Endodermal cell (in vitro differentiated cells): ENCODE measurements around the gene SSBP2. TPM values are rescaled to one million over a fixed set of nuclear protein-coding genes. Genes with fewer than 3 reads are reported as not detected.

Experiments
- DNase-seq: peaks from one replicate; pipeline ENCODE4 v3.0.0-alpha.2; 2017
- H3K27ac ChIP-seq: 2 replicates; pipeline ENCODE4 v1.5.1; 2013; ENCODE audit warnings: mild to moderate bottlenecking, low read depth, low read length, moderate library complexity
- H3K27me3 ChIP-seq: 2 replicates; pipeline ENCODE4 v1.6.1; 2013; ENCODE audit warnings: mild to moderate bottlenecking, low read length, moderate library complexity; ENCODE audit not compliant: insufficient read depth, control insufficient read depth, poor library complexity, severe bottlenecking
- H3K36me3 ChIP-seq: 2 replicates; pipeline ENCODE4 v1.7.0; 2013; ENCODE audit warnings: mild to moderate bottlenecking, low read length, moderate library complexity; ENCODE audit not compliant: control insufficient read depth, insufficient read depth
- H3K4me1 ChIP-seq: one replicate; pipeline ENCODE4 v1.7.0; 2013; ENCODE audit warnings: low read length; ENCODE audit not compliant: control insufficient read depth, insufficient read depth
- H3K4me3 ChIP-seq: 2 replicates; pipeline ENCODE4 v1.5.1; 2013; ENCODE audit warnings: mild to moderate bottlenecking, low read length, moderate library complexity
- H3K9ac ChIP-seq: 2 replicates; pipeline ENCODE4 v1.6.1; 2013; ENCODE audit warnings: mild to moderate bottlenecking, low read length, moderate library complexity; ENCODE audit not compliant: poor library complexity, severe bottlenecking; ENCODE audit errors: extremely low read depth
- H3K9me3 ChIP-seq: 2 replicates; pipeline ENCODE4 v1.6.1; 2013; ENCODE audit warnings: mild to moderate bottlenecking, low read length, moderate library complexity; ENCODE audit not compliant: control insufficient read depth
- H3K27ac Mint-ChIP-seq: 2 replicates; pipeline ENCODE4 v1.8.0; 2020; ENCODE audit warnings: mixed read lengths
- H3K27me3 Mint-ChIP-seq: 2 replicates; pipeline ENCODE4 v1.8.0; 2021; ENCODE audit warnings: mild to moderate bottlenecking, mixed read lengths; ENCODE audit not compliant: insufficient read depth
- H3K36me3 Mint-ChIP-seq: 2 replicates; pipeline ENCODE4 v1.8.0; 2020; ENCODE audit warnings: low read depth, mixed read lengths
- H3K4me1 Mint-ChIP-seq: 2 replicates; pipeline ENCODE4 v1.8.0; 2020; ENCODE audit warnings: mixed read lengths
- H3K4me3 Mint-ChIP-seq: 2 replicates; pipeline ENCODE4 v1.8.0; 2020; ENCODE audit warnings: mild to moderate bottlenecking, moderate library complexity, mixed read lengths
- H3K9me3 Mint-ChIP-seq: 2 replicates; pipeline ENCODE4 v1.8.0; 2020; ENCODE audit warnings: mild to moderate bottlenecking, mixed read lengths
- WGBS, 2 experiments: methylation state at CpG; one replicate each; pipeline versions ENCODE4 v1.1.5 to v1.1.7; 2013; ENCODE audit warnings: missing lambda C conversion rate in 2 of 2, mixed read lengths in 1 of 2; ENCODE audit not compliant: insufficient coverage in 1 of 2, insufficient read length in 1 of 2; 5-methylcytosine and 5-hydroxymethylcytosine counted together
- total RNA-seq, 2 donors: library from RNA; stranded (reverse); fragmentation: NEBNext Ultra II Directional in 1 of 2; extraction: Animal tissue kit (Norgen Biotek cat#: 25700) in 1 of 2; gene quantifications; 2 replicates in 1 of 2; 3 replicates in 1 of 2; pipeline ENCODE4 v1.2.1, GENCODE V29; 2021
- TF ChIP-seq, protein P1 (sequence below): fragments of 200-600 bp; sonication (generic); conservative IDR thresholded peaks from 2 replicates; pipeline ENCODE4 v1.5.0; 2021; ENCODE audit warnings: antibody characterized with exemption, mild to moderate bottlenecking

The SSBP2 gene
- total RNA-seq, 2 donors from 2014 or later = 27.5 to 30.2 TPM

DNA sequence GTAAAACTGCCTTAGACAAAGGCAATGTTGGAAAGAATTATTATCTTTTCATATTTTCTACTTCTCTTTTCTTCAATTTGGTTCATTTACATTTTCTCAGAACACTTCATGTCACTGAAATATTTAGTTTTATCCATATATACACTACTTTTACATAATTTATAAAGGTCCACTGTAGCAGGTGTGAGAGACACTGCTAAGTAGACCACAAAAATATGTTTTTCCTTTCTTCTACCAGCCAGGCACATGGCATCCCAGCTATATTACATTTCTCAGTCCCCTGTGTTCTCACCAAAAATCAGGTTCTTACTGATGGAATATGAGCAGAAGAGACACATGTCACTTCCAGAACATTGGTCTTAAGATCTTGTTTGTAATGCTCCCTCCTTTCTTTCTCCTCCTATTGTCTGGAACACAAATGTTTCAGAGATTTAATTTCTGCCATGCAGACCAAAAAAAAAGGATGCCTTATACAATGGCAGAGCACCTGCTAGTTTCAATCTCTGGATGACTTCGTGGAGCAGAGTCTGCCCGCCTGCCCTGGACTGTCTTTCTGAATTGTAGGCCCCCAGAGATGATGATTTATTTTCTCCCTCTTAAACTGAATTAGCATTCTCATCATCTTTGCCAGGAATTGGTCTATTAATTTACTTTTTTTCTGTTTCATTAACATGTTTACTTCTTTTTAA is 231.5 kb downstream of the SSBP2 start:
- no peaks in the 10 kb centered on the region for H3K36me3 ChIP-seq
- H3K9me3 ChIP-seq = no peaks in the 10 kb centered on the region
- H3K27ac ChIP-seq = no peak overlapping the region
- H3K27me3 ChIP-seq = no peaks in the 10 kb centered on the region
- Mint-ChIP-seq H3K36me3 (no peaks in the 10 kb centered on the region), H3K9me3 (no peaks in the 10 kb centered on the region), H3K4me3 (no peak overlapping the region), H3K4me1 (peaks cover 5% of the 10 kb centered on the region), H3K27ac (no peak overlapping the region), H3K27me3 (no peaks in the 10 kb centered on the region)
- no peak for DNase-seq
- H3K4me1 ChIP-seq = peaks cover 5% of the 10 kb centered on the region
- WGBS, 2 experiments = 88 to 94% methylated on average over 2 of the region's 2 CpGs
- TF ChIP-seq, protein P1, sequence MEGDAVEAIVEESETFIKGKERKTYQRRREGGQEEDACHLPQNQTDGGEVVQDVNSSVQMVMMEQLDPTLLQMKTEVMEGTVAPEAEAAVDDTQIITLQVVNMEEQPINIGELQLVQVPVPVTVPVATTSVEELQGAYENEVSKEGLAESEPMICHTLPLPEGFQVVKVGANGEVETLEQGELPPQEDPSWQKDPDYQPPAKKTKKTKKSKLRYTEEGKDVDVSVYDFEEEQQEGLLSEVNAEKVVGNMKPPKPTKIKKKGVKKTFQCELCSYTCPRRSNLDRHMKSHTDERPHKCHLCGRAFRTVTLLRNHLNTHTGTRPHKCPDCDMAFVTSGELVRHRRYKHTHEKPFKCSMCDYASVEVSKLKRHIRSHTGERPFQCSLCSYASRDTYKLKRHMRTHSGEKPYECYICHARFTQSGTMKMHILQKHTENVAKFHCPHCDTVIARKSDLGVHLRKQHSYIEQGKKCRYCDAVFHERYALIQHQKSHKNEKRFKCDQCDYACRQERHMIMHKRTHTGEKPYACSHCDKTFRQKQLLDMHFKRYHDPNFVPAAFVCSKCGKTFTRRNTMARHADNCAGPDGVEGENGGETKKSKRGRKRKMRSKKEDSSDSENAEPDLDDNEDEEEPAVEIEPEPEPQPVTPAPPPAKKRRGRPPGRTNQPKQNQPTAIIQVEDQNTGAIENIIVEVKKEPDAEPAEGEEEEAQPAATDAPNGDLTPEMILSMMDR = no peak
- H3K4me3 ChIP-seq = no peak overlapping the region
- H3K9ac ChIP-seq = no peak overlapping the region

DNA sequence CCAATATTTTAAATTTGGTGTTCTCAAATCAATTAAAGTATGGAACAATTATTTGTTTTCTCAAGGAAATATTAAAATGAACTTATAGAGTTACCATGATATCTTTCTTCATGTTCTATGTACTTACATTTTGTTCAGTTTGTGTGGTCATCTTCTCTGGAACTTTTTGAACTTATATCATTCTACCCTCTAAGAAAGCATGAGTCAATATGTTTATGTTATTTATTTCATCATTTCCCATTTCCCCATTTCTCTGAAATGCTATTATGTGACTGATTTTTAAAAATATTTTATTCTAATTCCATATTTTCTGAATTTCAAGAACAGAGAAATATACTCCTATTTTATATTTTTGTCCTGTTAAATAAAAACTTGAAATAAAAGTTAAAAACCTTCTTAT is 233.4 kb downstream of the SSBP2 start:
- H3K27ac ChIP-seq = no peak overlapping the region
- H3K27me3 Mint-ChIP-seq = no peaks in the 10 kb centered on the region
- no peak for DNase-seq
- H3K27ac Mint-ChIP-seq = no peak overlapping the region
- no peaks in the 10 kb centered on the region for H3K4me1 ChIP-seq
- H3K4me3 ChIP-seq = no peak overlapping the region
- H3K4me1 Mint-ChIP-seq = no peaks in the 10 kb centered on the region
- H3K9ac ChIP-seq = no peak overlapping the region
- H3K36me3 ChIP-seq = no peaks in the 10 kb centered on the region
- no peaks in the 10 kb centered on the region for H3K27me3 ChIP-seq
- TF ChIP-seq, protein P1 = no peak
- H3K9me3 Mint-ChIP-seq = no peaks in the 10 kb centered on the region
- no peak overlapping the region for H3K4me3 Mint-ChIP-seq
- H3K36me3 Mint-ChIP-seq = no peaks in the 10 kb centered on the region
- H3K9me3 ChIP-seq = no peaks in the 10 kb centered on the region

DNA sequence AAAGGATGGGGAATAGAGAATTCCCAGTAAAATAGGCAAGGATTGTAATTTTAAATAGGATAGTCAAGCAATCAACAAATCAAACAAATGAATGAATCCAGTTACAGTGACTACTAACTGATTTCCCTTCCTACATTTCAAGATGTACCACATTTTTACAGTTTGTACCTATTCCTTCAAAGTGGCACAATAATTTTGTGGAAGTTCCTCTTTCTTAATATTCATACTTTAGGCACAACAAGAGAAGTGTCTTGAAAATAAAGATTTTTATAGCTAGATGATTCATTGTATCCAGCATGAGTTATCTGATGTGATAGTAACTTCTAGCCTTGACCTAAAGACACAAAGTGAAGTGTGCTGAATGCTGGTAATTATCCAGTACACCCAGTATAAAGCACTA is 234.8 kb downstream of the SSBP2 start:
- TF ChIP-seq, protein P1 = no peak

More for the DNA sequence above, 234.8 kb downstream of the SSBP2 start:
- Histone ChIP-seq H3K36me3 (no peaks in the 10 kb centered on the region), H3K9ac (no peak overlapping the region), H3K4me3 (no peak overlapping the region), H3K9me3 (no peaks in the 10 kb centered on the region), H3K4me1 (no peaks in the 10 kb centered on the region), H3K27me3 (no peaks in the 10 kb centered on the region), H3K27ac (no peak overlapping the region)
- Mint-ChIP-seq H3K27me3 (no peaks in the 10 kb centered on the region), H3K9me3 (no peaks in the 10 kb centered on the region), H3K27ac (no peak overlapping the region), H3K36me3 (no peaks in the 10 kb centered on the region), H3K4me1 (no peaks in the 10 kb centered on the region), H3K4me3 (no peak overlapping the region)
- no peak for DNase-seq
